ENCODE measurements around the gene NXPH4. TPM values are rescaled to one million over a fixed set of nuclear protein-coding genes. Genes with fewer than 3 reads are reported as not detected.

The NXPH4 gene
- polyA plus RNA-seq, 3 donors: 2.0 to 4.5 (median 3.4) TPM

DNA sequence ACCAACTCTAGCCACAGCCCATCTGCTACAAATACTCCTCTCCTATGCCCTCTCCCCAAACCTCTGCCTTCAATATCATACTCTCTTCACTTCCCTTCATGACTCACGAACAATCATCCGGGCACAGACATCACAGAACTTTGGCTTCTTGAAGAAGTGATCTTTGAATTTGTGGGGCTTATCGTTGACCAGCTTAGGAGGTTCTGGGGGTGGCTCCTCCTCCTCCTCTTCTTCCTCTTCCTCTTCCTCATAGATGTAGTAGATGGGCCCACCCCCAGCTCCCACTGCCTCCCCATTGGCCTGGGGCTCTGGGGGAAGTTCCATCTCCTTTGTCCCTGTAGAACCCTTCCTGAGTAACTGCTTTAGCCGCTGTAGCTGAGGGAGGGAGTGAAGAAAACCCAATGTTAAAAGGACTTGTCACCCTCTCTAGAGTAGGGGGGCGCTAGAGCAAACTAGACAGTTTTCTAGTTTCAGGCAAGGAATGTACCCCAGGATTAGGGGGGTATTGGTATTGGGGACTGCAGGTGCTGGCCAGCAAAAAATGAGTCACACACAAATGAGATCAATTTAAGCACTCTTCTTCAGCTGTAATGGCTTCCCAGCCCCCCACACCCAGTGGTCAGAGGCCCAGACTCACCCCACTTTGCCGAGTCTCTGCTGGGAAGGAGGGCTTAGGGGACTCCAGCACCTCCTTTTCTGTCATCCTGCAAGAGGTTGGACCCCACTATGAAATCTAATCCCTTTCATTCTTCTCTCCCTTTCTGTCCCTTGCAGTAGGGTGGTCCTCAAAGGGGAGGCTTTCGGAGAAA, 32.5 kb downstream of the NXPH4 start:
- no peak overlapping the region for H3K27ac ChIP-seq (ENCODE audit: low read depth, low read length)
- 60 to 87% (median 61%) methylated on average over 7 of the region's 7 CpGs for WGBS, 3 donors

DNA sequence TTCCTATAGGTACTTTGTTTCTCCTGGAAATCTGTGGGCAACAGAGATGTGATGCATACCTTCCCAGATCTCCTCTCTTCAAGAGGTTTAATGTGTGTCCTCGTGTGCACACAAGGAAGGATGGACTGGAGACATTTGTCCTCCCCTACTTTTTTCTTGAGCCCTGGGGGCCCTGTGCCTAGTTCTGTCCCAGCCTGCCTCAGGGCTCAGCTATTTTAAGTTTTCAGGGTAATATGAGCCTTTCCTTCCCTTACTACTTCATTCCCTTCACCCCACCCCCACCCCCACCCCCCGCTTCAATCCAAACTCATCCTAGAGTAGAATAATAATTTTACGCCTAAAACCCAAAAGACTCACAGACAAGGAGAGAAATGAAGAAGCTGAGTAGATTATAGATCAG, 33.9 kb downstream of the NXPH4 start:
- WGBS, 3 donors: 71 to 80% (median 76%) methylated on average over 3 of the region's 3 CpGs
- no peak overlapping the region for H3K27ac ChIP-seq (ENCODE audit: low read depth, low read length)

DNA sequence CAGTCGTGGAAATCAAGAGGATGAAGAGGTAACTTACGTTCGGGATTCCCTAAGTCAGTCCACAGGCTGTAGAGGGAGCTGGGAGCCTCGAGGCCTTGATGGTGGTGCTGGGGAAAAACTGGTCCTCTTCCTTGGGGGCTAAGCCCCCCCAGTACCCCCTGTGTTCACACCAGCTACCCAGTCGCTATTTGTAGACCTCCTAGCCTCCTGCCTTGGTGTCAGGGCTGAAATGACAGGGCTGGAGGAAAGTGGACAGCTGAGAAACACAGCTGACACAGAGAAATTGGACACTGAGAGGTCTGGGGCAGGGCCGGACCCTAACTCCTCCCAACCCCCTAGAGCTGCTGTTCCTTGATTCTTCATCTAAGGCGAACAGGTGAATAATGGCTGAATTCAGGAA, 34.4 kb downstream of the NXPH4 start, which contains the start of gene STAC3:
Gene STAC3, minus strand, starts transcription at position 232 of the 400 bp plus-strand sequence. CDS start 1,551 bp downstream, outside the sequence.
- no peak within 1 kb of the TSS for H3K27ac ChIP-seq (ENCODE audit: low read depth, low read length)
- 65 to 72% (median 71%) methylated on average over 7 of the region's 7 CpGs for WGBS, 3 donors

DNA sequence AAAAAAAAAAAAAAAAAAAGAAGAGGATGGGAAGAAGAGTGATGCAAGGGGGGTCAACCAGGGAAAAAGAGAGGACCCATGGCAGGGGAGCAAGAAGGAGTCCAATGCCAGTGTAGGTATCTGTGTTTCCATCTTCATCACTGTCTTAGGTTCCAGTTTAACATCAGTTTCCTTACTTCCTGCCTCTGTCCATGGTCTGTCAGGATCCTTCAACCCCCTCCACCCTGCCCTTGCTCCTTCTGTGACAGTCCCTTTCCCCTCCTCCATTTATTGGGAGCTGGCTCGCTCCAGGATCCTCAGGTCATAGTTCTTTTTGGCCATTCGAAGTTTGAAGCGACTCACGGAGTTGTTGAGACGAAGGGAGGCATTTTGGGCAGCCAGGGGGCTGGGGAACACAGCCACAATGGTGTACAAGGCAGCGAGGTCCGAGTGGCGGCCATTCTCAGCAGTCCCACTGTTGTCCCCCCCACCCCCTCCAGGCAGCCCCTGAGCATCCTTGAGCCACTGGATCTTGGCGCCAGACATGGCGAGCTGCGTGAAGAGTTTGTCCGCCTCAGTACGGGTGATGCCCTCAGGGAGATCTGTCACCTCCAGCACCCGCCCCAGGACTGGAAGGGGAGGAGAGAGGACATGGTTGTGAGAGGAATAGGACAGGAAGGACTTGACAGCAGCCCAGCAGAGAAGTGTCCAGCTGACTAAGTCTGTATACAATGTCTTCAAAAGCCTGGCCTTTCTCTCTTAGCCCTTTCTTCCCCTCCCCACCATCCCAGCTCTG, 38.1 kb downstream of the NXPH4 start:
- WGBS, 3 donors: 92 to 94% (median 93%) methylated on average over 14 of the region's 14 CpGs
- H3K27ac ChIP-seq (ENCODE audit: low read depth, low read length): no peak overlapping the region

DNA sequence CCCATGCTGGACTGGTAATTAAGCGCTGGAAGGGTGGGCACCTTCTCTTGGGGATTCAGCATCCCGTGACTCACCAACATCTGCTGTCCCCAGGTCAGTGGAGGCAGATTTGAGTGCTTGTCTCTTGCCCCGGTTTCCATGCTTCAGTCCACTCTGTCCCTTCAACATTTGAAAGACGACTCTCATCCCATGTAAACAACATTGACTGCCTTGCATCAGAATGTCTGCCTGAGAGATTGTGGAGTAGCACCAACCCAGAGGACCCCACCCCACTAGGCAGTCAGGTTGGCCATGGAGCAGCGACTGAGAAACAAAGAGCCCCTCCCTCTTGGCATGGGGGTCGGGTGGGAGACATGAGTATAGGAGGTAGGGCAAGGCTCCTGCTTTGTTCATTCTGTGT, 39.3 kb downstream of the NXPH4 start:
- 85 to 93% (median 91%) methylated on average over 6 of the region's 6 CpGs for WGBS, 3 donors
- no peak overlapping the region for H3K27ac ChIP-seq (ENCODE audit: low read depth, low read length)

DNA sequence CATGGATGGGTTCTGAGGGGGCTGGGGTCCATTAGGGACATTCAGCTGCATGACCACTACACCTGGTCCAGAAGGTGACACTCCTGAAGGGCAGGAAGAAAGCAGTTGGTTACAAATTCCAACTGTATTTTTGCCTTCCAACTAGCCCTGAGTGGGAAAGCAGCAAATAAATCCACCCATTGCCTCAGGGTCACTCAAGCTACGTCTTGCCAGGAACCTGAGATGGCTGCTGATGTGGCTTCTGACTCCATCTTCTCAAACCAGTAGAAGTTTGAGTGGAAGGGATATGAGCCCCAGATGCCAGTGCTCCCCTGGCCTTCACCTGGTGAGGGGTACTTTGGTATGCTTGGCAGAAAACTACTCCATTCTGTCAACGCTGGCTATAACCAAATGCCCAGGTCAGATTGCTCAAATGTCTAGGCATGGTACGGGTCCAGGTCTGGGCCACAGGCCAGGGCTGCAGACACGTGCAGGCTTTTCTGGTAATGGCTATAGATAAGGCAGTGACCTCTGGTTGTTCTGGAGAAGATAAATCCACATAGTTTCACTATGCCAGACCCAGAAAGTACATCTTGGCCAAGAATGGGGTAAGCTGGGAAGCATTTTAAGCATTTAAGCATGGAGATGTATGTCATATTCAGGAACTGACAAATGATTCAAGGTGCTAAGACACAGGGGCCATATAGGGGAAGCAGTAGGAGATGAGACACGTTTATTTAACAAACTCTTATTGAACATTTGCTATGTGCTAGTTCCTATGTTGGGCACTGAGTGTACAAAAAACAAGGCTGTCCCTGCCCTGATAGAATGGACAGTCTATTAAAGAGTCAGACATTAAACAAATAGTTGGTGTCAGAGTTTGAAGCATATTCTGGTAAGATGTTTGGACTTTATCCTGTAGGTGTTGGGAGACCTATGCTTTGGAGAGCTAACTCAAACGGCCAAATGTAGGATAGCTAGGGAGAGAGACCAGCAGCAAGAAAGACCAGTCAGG, 42.7 kb downstream of the NXPH4 start:
- no peak overlapping the region for H3K27ac ChIP-seq (ENCODE audit: low read depth, low read length)
- WGBS, 3 donors: 30 to 74% (median 62%) methylated on average over 6 of the region's 6 CpGs

DNA sequence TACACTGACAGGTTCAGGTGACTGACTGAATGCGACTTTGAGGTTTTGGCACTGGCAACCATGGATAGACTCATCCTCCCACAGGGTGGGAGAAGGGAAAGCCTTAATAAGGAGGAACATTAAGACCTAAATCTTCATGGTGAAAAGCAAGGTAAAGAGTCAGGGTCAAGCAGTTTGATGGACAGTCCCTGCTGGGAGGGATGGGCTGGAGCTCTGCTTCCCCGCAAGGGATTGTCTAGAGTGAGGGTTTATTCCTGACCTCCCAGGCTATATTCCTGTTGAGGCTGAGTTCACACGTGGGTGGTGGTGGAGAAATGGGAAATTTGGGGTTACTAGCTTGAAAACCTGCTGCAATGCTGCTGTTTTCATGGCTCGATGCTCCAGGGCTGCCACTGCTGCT, 43.8 kb downstream of the NXPH4 start:
- WGBS, 3 donors: 86 to 89% (median 88%) methylated on average over 4 of the region's 4 CpGs
- no peak overlapping the region for H3K27ac ChIP-seq (ENCODE audit: low read depth, low read length)

DNA sequence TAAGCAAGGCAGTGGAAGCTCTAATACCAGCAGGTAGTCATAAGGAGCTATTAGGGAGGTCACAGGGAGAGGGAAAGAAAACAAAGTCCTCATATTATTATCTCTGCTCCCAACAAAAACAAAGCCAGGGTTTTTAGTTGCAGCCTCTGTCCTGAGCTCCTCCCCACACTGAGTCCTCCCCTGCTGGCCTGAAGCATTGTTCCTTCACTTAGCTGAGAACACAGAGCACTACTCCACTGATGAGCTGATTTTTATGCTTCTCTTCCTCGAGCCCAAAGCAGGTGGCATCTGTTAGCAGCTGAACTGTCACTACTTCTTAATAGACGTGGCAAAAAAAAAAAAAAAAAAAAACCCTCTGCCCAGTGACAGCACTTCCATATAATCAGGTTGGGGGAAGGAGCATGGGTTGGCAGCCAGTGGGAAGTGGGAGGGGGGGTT, 44.9 kb downstream of the NXPH4 start:
- H3K27ac ChIP-seq (ENCODE audit: low read depth, low read length): no peak overlapping the region
- WGBS, 3 donors: 54 to 72% (median 60%) methylated on average over 2 of the region's 2 CpGs

DNA sequence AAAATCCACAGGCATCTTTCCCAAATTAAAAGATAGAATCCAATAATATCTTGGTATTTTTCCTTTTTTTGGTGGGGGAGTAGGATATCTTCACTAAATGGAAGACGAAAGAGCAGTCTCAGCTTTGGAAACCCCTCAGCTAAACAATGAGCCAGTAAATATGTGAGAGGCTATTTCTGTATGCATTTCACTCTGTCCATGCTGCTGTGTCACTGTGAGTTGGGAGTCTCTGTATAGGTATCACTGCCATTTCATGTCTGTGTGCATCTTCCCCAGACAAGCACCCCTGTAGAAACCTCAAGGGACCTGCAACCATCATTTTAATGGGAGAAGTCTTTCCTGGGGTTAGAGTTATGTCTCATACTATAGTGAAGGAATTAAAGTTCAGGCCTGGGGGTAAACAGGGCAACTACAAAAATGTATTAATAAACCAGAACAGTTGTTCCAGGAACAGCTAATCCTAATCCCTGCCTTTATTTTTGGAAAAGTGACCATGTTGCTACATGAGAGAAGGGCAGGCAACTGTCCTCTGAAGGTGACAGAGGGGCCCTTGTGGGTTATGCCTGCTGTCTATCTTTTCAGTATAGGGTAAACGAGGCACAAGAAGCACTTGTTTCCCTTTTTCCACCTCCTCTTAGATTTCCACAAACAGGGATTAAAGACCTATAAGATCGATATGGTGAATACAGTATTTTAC, 45.7 kb downstream of the NXPH4 start:
- no peak overlapping the region for H3K27ac ChIP-seq (ENCODE audit: low read depth, low read length)
- 87 to 93% (median 89%) methylated on average over 3 of the region's 3 CpGs for WGBS, 3 donors

DNA sequence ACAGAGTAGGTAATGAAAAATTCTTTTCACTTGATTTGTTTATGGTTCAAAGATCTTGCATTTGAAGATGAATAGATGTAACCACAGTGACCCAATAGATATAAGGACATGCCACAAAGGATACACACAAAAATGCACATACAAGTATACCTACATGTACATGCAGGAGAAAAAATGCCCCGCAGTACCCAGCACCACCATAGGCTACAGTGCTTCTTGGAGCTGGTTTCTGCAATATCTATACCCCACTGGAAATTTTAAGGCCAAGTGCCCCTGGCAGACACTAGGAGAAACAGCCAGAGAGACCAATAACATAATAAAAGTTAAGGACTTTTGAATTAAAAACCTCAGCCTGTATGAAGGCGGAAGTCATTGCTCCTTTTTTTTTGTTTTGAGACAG, 46.5 kb downstream of the NXPH4 start:
- 90 to 94% (median 93%) methylated on average over 2 of the region's 2 CpGs for WGBS, 3 donors
- no peak overlapping the region for H3K27ac ChIP-seq (ENCODE audit: low read depth, low read length)

DNA sequence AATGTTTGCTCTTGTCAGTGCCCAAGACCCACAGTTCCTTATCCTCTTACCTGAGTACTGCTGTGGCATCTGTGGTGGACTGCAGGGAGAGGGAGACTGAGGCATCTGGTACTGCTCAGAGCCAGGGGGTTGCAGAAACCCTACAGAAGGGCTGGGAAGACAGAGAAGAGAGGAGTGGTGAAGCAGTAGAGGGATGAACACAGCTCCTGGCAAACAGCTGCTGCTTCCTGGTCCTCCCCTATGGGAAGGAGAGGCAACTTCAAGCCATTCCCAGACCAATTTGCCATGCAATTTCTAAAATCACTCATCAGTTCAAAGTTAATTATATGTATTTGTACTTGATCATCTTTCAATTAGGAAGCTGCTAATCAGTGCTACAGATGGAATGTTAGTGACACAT, 50.1 kb downstream of the NXPH4 start:
- no peak overlapping the region for H3K27ac ChIP-seq (ENCODE audit: low read depth, low read length)

DNA sequence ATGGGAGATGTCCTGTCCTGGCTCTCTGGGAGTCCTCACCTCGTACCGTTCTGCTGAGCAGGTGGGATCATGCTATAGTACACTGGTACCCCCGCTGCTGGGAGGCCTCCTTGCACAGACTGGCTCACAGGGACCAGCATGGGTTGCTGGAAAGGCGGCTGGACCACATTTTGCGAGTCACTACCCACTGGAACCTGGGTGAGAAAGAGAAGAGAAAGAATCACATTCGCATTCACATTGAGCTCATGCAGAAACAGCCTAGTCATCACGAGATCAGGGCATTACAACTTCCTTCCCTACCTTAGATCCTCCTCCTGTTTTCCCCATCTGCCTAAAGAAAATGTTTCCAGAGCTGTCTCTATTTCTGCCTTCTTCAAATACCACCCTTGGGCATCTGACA, 51.7 kb downstream of the NXPH4 start:
- WGBS, 3 donors: 67 to 93% (median 72%) methylated on average over 7 of the region's 7 CpGs
- H3K27ac ChIP-seq (ENCODE audit: low read depth, low read length): no peak overlapping the region

DNA sequence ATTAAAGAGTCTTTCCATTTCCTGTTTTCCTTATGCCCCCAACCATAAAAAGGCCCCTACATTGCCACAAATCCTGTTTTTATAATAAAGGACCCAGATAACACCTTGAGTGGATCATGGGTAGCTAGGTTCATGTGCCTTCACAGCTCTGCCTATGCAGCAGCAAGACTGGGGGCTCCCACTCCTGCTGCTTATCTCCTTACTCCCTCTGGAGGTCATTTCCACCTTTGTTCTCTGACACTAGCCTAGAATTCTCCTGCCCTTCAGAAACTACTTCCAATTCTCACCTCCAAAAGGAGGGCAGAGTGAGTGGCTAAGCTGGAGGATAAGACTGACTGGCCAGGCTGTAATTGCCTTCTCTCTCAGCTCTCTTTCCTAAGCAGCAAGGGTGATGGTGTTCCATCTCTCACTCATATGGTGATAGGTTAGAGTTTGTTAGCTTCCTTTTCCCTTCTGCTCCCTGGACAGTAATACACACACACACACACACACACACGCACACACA, 54.4 kb downstream of the NXPH4 start:
- 83 to 92% (median 86%) methylated on average over 1 of the region's 1 CpG for WGBS, 3 donors

DNA sequence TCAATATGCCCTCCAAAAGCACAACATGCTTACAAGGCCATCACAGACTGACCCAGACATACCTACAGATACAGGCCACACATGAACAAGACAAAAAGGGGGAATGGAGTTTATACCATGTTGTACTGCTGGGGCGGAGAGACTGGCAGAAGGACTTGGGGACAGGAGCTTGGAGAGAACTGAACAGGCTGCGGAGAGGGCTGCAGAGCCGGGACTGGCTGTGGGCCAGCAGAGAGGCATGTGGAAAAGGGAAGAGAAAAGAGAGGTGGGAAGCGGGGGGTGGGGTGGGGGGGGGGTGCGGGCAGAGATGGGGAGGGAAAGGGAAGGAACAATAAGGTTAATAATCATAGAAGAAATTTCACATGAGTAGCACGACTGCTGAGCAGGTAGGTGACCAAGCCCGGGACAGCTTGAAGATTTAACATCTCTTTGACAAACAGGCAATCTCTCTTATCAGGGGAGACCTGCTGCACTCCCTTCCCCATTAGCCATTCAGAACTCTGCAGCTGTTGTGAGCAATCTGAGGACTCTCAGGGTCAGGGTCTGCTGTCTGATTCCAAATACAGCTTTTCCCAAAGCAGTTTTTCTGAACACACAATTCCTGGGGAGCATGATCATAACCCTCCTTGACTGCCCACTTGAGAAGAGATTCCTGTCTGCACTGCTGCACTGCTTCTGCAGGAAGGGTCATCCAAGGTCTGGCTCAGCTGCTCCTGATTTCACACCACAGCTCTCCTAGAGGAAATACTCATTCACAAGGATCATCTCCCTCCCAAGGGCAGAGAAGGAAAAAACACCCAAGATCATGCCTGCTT, 56.0 kb downstream of the NXPH4 start:
- 57 to 76% (median 74%) methylated on average over 7 of the region's 7 CpGs for WGBS, 3 donors
- H3K27ac ChIP-seq (ENCODE audit: low read depth, low read length): no peak overlapping the region

More for the DNA sequence above, 54.4 kb downstream of the NXPH4 start:
- H3K27ac ChIP-seq (ENCODE audit: low read depth, low read length): no peak overlapping the region

DNA sequence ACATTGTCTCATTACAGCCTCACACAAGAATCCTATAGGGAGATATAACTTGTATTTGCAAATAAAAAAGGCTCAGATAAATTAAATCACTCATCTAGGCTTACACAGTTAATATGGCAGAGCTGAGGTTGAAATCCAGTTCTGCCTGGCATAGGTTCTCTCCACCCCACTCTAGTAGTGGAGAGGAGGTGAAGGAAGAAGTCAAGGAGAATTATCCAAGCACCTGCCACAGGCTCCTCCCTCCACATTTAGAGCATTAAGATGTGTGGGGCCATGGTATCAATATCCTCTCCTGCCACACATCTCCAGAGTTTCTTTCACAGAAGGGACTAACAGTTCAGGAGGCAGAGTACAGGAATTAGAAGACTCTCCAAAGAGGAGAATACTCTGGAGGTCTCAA, 56.9 kb downstream of the NXPH4 start:
- no peak overlapping the region for H3K27ac ChIP-seq (ENCODE audit: low read depth, low read length)
